CD4-positive, alpha-beta T cell treated with Interleukin-2 at 100 ng/mL for 4 hours (primary cell): ENCODE data around the gene SF3A2.

Experiments
- DNase-seq: peaks from one replicate; pipeline ENCODE4 v3.0.0-alpha.2; 2020; ENCODE audit warnings: low spot score

Gene SF3A2

DNA sequence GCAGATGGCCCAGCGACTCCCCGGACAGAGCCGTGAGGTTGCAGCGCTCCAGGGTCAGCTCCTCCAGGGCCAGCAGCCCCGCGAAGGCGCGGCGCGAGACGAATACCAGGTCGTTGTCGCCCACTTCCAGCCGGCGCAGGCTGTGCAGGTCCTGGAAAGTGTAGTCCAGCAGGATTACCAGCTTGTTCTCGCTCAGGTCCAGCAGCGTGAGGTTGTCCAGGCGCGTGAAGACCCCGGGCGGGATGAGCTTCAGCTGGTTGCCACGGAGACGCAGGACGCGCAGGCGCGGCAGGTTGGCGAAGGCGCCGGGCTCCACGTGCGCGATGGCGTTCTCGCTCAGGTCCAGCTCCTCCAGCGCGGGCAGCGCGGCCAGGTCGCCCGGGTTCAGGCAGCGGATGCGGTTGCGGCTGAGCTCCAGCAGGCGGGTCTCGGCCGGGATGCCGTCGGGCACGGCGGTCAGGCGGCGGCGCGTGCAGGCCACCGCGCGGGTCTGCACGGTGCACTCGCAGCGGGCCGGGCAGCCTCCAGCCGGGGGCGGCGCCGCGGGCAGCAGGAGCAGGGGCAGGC is 54.6 kb downstream of the SF3A2 start:
- no peak for DNase-seq

- no peak for DNase-seq
These were observed 58.2 kb downstream of the SF3A2 start for GRCh38 chr19:2294687-2295335.

GRCh38 chr19:2296141-2296540 is 59.5 kb downstream of the SF3A2 start:
- no peak for DNase-seq
